HCEC 1CT (cell line): ENCODE results near the gene FHIT.

ENCODE experiments used
- DNase-seq: peaks from one replicate; pipeline ENCODE4 v3.0.0-alpha.2; 2017

Gene FHIT

DNA sequence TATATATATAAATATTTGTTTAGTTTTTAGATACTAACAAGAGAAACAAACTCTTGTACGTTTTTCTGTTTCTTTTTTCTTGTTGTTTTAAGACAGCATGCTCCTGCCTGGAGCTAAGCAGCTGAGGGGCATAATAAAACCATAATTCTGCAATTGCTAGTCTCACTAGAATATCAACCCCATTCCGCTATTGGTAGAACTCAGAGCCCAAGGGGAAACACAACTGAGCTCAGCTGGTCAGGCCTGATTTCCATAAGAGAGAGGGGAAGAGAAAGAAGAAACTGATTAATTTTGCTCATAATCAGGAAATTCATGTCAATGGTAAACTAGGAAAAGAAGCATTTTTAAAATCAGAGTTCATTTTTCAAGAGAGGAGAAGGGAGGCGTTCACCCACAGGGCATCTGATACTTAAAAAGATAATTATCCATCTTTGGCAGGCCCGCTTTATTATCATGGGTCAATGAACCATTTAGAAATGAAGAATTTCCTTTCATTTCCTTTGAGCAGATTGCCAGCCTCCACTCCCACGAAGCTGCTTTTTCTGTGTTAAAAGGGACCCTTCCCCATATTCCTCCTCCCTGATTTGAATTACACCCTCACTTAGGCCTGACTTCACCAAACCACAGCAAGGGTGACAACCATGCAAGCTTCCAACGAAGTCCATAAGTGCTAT, 1236.1 kb downstream of the FHIT start:
- no peak for DNase-seq

GRCh38 chr3:60013241-60013640, 1238.0 kb downstream of the FHIT start:
- DNase-seq, result no peak

DNA sequence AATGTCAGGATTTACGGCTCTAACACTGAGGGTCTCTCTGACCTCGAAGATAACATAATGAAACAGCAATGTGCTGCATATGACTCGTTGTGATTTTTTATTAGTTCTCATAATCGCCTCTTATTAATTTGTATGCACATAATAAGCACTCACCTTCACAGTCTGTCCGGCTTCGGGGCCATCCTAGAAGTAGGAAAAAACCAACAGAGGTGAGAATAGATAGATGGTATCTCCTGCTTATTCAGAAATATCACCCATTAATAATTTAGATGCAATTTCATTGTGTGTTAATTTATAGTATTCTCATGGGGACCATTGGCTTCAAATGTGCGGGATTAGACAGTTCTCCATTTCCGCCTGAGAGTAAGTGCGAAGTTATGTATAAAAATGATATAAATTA, 1240.0 kb downstream of the FHIT start:
- no peak for DNase-seq

- no peak for DNase-seq
Observed at GRCh38 chr3:60010781-60011180, 1240.5 kb downstream of the FHIT start.

DNA sequence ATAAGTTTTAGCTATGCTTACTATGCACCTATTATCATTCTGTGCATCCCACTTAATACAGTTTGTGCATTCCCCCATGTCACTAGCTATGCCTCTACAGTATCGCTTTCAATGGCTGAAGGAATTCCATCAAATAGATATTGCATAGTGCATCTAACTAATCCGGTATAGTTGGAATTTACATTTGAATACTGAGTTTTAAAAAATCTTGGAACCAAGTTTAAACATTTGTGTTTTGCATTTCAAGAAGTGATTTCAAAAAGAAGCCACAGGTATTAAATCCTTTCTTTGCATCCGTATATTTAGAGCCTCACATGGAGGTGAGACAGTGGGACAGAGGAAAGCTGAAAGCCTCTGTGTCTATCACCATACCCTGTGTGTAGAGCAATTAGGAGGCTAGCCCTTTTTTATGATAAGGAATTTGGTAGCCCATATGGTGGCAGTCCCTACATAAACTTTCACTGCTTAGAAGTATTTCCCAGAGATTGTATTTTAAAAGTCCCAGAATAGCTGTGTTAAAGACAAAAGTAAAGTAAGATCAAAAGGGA, 1241.2 kb downstream of the FHIT start:
- DNase-seq, result no peak

DNA sequence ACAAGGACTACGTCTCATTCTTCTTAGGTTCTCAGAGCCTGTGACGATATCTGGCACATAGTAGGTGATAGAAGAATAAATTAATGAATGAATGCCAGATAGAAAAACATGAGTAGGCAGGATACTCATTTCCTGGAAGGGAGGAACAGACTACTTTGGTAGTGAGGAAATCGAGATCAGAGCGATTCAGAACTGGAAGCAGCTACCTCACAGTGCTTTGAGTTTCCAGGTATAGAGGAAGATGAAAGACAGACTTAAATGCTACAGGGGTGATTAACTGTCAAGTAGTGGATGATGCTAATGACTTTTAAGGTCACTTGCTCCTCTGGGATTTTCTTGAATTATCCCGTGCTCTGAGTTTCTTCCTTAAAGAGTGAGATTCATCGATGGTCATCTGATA, 1249.9 kb downstream of the FHIT start:
- no peak for DNase-seq

- no peak for DNase-seq
Observed at GRCh38 chr3:60000311-60001105, 1250.7 kb downstream of the FHIT start.

GRCh38 chr3:59998058-59998457, 1253.2 kb downstream of the FHIT start:
- DNase-seq, result no peak

GRCh38 chr3:59997583-59997982, 1253.7 kb downstream of the FHIT start:
- no peak for DNase-seq

- DNase-seq, result no peak
Observed at GRCh38 chr3:59996056-59996455, 1255.2 kb downstream of the FHIT start.

- no peak for DNase-seq
Observed at GRCh38 chr3:59995563-59995962, 1255.7 kb downstream of the FHIT start.

GRCh38 chr3:59994732-59995304, 1256.4 kb downstream of the FHIT start:
- DNase-seq, result no peak

GRCh38 chr3:59992578-59992977, 1258.7 kb downstream of the FHIT start:
- no peak for DNase-seq

DNA sequence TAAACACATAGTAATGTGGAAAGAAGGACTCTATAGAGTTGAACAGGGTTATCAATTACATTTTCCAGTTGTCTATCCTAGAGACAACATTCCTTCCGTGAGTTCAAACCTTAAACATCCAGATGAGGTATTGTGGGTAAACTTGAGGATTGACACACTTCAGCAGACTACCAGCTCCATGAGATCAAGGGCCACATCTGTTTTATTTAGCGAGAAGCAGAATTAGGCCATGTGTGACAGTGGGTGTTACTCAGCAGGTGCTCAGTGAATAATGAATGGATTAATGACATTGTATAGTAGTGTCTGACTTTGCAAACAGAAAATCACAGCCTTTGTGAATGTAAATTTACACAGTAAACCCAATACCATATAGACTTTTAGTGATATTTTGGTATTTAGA, 1260.3 kb downstream of the FHIT start:
- DNase-seq, result no peak

- DNase-seq, result no peak
Observed at GRCh38 chr3:59982510-59982909, 1268.7 kb downstream of the FHIT start.

- no peak for DNase-seq
Observed at GRCh38 chr3:59981377-59981776, 1269.9 kb downstream of the FHIT start.

GRCh38 chr3:59980576-59980975, 1270.7 kb downstream of the FHIT start:
- DNase-seq, result no peak

- DNase-seq, result no peak
Observed at GRCh38 chr3:59979542-59979941, 1271.7 kb downstream of the FHIT start.

DNA sequence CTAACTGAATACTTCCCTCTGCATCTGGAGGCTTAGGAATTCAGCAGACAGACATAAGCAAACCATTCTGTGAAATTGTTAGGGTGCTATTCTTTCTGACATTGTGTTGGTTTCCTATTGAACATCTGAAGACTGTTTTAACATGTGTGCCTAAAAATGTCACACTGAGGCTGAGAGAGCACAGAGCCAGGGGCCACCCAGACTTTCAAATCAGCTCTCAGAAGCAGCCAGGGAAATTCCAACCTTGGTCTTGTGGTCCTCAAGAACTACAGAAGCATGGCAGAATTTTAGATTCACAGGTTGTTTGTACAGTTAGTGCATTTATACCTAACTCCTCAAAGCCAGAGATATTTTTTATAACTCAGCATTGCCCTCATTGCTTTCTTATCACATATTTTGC, 1272.3 kb downstream of the FHIT start:
- no peak for DNase-seq

DNA sequence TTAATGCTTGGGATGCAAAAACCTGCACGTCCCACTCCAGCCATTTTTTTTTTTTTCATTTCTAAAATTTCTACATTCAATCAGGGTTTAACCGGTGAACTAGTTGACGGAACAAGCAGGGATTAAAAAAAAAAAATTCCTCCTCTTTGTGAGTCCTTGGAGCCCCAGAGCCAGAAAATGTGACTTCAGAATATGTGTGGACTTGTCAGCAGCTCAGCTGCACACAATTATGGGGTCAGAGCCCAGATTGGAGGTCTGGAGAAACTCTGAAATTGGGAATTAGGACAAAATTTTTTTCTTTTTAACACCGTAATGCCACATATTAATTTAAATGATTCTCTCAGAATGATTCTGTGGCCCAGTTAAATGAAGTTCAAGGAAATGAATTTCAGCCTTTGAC, 1280.5 kb downstream of the FHIT start:
- no peak for DNase-seq

GRCh38 chr3:59970376-59970775, 1280.9 kb downstream of the FHIT start:
- no peak for DNase-seq

DNA sequence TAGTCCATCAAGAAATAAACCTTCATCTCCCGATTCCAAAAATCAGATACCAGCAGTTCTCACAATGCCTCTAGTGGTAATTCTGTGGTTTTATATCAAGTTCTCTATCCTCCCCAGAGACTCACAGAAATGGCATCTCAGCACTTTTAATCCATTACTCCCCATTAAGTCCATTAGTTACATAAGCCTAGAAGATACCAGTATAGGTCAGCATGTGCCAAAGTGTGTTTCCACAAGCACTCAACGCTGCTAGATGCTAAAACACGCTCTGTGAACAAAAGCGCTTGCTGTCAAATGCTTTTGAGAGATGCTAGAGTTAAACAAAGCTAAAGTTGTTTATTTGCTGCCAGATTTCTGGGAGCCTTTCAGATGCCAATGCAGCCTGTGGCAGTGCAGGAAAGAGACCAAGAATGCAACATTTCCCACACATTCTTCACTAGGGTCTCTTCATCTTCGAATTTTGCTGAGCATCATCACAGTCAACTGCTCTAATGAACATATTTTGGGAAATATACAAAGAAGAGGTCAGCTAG, 1282.7 kb downstream of the FHIT start:
- DNase-seq, result no peak

DNA sequence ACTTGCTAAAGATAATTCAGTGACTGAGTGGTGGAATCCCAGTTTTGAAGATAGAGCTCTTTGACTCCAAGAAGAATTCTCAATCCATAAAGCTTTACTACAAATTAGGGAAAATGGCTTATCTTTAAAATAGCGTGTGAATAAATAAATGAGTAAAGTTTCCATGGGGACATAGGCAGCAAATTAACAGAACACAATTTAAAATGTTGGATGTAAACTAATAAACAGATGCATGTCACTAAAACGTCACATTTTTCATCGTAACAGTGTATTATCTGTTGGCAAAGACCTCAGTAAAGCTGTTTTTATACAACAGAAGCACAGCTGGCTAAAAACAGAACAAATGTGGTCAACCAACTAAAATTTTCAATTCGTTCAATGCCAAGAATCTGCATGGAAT, 1287.6 kb downstream of the FHIT start:
- DNase-seq, result no peak

- no peak for DNase-seq
Observed at GRCh38 chr3:59957150-59957549, 1294.1 kb downstream of the FHIT start.
